Upper lobe of left lung (tissue), 6 donors: Measurements from ENCODE around the gene ABCC4. TPM values are rescaled to one million over a fixed set of nuclear protein-coding genes. Genes with fewer than 3 reads are reported as not detected.
A peak's percentile ranks its signal among the peaks of the same experiment; 100 is the strongest.

Source experiments
- ATAC-seq, 2 donors: fragments of 200-7000 bp; cut with Tn5 transposase; one replicate each; pipeline ENCODE4 v1.9.1; 2022; ENCODE audit warnings: mild to moderate bottlenecking in 2 of 2, moderate library complexity in 2 of 2; ENCODE audit not compliant: low FRiP score in 2 of 2
- DNase-seq, 2 donors: peaks; one replicate each; pipeline ENCODE4 v3.0.0-alpha.2; 2019 to 2020
- H3K27ac ChIP-seq, 4 donors: fragments of 200-600 bp; sonication (generic); one replicate each; pipeline ENCODE4 v1.5.1; 2016 to 2019
- H3K27me3 ChIP-seq, 4 donors: fragments of 200-600 bp; sonication (generic); one replicate each; pipeline ENCODE4 v1.5.1; 2017 to 2019
- H3K36me3 ChIP-seq, 4 donors: fragments of 200-600 bp; sonication (generic); one replicate each; pipeline ENCODE4 v1.5.1; 2016 to 2019
- H3K4me1 ChIP-seq, 4 donors: fragments of 200-600 bp; sonication (generic); one replicate each; pipeline ENCODE4 v1.5.1; 2018 to 2019
- H3K4me3 ChIP-seq, 4 donors: fragments of 200-600 bp; sonication (generic); one replicate each; pipeline ENCODE4 v1.5.1; 2017 to 2019; ENCODE audit warnings: mild to moderate bottlenecking in 2 of 4, moderate library complexity in 1 of 4
- H3K9me3 ChIP-seq, 4 donors: fragments of 200-600 bp; sonication (generic); one replicate each; pipeline ENCODE4 v1.5.1; 2018 to 2019
- EP300 ChIP-seq, 4 donors: sonication (generic); formaldehyde crosslinking; IDR thresholded peaks; one replicate each; pipeline ENCODE4 v1.5.1; 2017; ENCODE audit warnings: antibody characterized with exemption in 4 of 4, control low read depth in 2 of 4
- POLR2A ChIP-seq, 4 donors: fragments of 450-650 bp; IDR thresholded peaks; one replicate each; pipeline ENCODE4 v1.5.1; 2016 to 2017; ENCODE audit warnings: antibody characterized with exemption in 4 of 4, mild to moderate bottlenecking in 2 of 4
- POLR2AphosphoS5 ChIP-seq, 2 donors: sonication (generic); formaldehyde crosslinking; IDR thresholded peaks; one replicate each; pipeline ENCODE4 v1.5.1; 2017; ENCODE audit warnings: antibody characterized with exemption in 2 of 2
- WGBS, 2 donors: methylation state at CpG; one replicate each; pipeline ENCODE4 v1.1.5; 2017 to 2018; 5-methylcytosine and 5-hydroxymethylcytosine counted together
- total RNA-seq, 6 donors: library from RNA; depleted of rRNA in 4 of 6; stranded (reverse); fragments of >200 nt in 4 of 6; gene quantifications; one replicate each; pipeline versions ENCODE4 v1.1.0 to v1.2.1, GENCODE V29; 2016 to 2021
- TF ChIP-seq, protein P1 (sequence below), 6 experiments: fragments of 450-650 bp in 4 of 6; fragments of 200-600 bp in 2 of 6; sonication (generic) in 2 of 6; IDR thresholded peaks; one replicate each; pipeline ENCODE4 v1.5.1; 2016 to 2019; ENCODE audit warnings: antibody characterized with exemption in 6 of 6
- donor health status: DM: no; HTN: no; CAD: no; lungs with moderate emphysema.
- donor health status: DM: no; HTN: yes; CAD: no; lungs with severe emphysema.

ABCC4 gene
- total RNA-seq, 6 donors from 2014 or later, result 17.0 to 78.6 (median 31.9) TPM

DNA sequence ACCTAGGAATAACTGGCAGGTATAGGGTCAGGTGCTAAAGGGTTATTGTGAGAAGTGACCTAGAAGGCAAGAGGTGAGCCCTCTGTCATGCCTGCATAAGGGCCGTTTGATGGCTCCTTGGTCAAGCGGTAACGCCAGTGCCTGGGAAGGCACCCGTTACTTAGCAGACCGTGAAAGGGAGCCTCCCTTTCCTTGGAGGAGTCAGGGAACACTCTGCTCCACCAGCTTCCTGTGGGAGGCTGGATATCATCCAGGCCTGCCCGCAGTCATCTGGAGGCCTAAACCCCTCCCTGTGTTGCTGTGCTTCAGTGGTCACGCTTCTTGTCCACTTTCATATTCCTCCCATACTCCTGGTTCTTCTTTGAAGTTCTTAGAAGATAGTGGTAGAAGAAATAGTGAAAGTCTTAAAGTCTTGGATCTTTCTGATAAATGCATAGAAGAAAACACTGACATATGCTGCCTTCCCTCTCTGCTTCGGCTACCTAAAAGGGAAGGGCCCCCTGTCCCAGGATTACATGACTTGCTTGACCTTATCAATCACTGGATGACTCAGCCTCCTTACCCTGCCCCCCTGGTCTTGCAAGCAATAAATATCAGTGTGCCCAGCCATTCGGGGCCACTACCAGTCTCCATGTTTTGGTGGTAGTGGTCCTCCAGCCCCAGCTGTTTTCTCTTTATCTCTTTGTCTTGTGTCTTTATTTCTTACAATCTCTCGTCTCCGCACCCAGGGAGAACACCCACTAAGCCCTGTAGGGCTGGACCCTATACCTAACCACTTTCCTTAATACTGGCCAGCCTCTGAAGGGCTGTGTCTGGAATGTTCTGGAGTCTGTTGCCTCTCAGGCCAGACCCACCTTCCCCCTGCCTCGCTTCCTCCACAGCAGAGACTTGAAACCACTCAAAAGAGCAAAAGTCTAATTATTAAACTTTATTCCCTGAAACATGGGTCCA lies 16.1 kb upstream of the ABCC4 start:
- no peaks in the 10 kb centered on the region for H3K9me3 ChIP-seq
- TF ChIP-seq, protein P1, sequence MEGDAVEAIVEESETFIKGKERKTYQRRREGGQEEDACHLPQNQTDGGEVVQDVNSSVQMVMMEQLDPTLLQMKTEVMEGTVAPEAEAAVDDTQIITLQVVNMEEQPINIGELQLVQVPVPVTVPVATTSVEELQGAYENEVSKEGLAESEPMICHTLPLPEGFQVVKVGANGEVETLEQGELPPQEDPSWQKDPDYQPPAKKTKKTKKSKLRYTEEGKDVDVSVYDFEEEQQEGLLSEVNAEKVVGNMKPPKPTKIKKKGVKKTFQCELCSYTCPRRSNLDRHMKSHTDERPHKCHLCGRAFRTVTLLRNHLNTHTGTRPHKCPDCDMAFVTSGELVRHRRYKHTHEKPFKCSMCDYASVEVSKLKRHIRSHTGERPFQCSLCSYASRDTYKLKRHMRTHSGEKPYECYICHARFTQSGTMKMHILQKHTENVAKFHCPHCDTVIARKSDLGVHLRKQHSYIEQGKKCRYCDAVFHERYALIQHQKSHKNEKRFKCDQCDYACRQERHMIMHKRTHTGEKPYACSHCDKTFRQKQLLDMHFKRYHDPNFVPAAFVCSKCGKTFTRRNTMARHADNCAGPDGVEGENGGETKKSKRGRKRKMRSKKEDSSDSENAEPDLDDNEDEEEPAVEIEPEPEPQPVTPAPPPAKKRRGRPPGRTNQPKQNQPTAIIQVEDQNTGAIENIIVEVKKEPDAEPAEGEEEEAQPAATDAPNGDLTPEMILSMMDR (IDR thresholded peaks at IDR 0.05), result no peak
- peak in 2 of 4 donors; percentile 18 to 55 for TF ChIP-seq EP300 (IDR thresholded peaks at IDR 0.05)
- peak in 1 of 2 donors; percentile 67 for TF ChIP-seq POLR2AphosphoS5 (IDR thresholded peaks at IDR 0.05)
- no peaks in the 10 kb centered on the region for H3K36me3 ChIP-seq
- ATAC-seq (no peak), DNase-seq (peak in 1 of 2 donors; percentile 38)
- H3K4me3 ChIP-seq, result no peak overlapping the region
- 61 to 73% methylated on average over 12 of the region's 12 CpGs for WGBS, 2 donors
- peaks cover 6 to 17% (median 12%) of the 10 kb centered on the region in 4 donors for H3K4me1 ChIP-seq
- H3K27ac ChIP-seq, result peak overlapping the region in 3 of 4 donors; percentile 17 to 52 (median 49)
- no peaks in the 10 kb centered on the region for H3K27me3 ChIP-seq

DNA sequence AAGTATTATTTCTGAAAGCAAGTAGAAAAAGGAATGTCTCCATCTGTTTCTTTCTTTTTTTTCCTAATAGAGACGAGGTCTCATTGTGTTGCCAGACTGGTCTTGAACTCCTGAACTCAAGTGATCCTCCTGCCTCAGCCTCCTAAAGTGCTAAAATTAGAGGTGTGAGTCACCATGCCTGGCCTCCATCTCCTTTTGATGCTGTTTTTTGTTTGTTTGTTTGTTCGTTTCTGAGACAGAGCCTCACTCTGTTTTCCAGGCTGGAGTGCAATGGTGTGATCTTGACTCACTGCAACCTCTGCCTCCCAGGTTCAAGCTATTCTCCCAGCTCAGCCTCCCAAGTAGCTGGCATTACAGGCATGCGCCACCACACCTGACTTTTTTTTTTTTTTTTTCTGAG lies 14.5 kb upstream of the ABCC4 start:
- TF ChIP-seq, protein P1 (IDR thresholded peaks at IDR 0.05), result no peak
- no peak for TF ChIP-seq POLR2A (IDR thresholded peaks at IDR 0.05)
- TF ChIP-seq POLR2AphosphoS5 (IDR thresholded peaks at IDR 0.05), result no peak
- no peak for TF ChIP-seq EP300 (IDR thresholded peaks at IDR 0.05)
- Histone ChIP-seq H3K4me3 (no peak overlapping the region), H3K4me1 (peaks cover 6 to 17% (median 12%) of the 10 kb centered on the region in 4 donors), H3K36me3 (no peaks in the 10 kb centered on the region), H3K27me3 (no peaks in the 10 kb centered on the region), H3K27ac (no peak overlapping the region), H3K9me3 (no peaks in the 10 kb centered on the region)
- DNase-seq (no peak), ATAC-seq (no peak)
- WGBS, 2 donors, result 83 to 91% methylated on average over 3 of the region's 3 CpGs

DNA sequence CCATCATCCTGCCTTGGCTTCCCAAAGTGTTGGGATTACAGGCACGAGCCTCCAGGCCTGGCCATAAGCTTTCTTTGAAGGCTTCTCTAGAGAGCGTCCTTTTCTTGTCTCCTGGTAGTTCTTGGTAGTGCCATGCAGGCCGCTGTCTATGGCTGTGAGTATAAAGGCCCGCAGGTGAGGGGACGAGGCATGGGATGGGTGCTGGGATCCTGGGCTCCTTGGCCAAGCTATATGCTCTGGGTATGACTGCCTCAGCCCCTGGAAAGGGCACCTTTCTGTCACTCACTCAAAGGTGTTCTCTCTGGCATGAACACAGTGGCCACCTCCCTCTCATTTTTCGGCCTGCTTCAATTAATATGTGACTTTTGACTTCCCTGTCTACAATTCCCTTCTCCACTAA lies 6.3 kb upstream of the ABCC4 start:
- ATAC-seq (peak in 1 of 2 donors; percentile 53), DNase-seq (no peak)
- Histone ChIP-seq H3K4me1 (no peaks in the 10 kb centered on the region), H3K27me3 (no peaks in the 10 kb centered on the region), H3K36me3 (no peaks in the 10 kb centered on the region), H3K27ac (no peak overlapping the region), H3K9me3 (no peaks in the 10 kb centered on the region), H3K4me3 (no peak overlapping the region)
- TF ChIP-seq POLR2AphosphoS5 (IDR thresholded peaks at IDR 0.05) (no peak), EP300 (IDR thresholded peaks at IDR 0.05) (no peak), POLR2A (IDR thresholded peaks at IDR 0.05) (no peak)
- TF ChIP-seq, protein P1 (IDR thresholded peaks at IDR 0.05), result no peak
- 81 to 93% methylated on average over 6 of the region's 6 CpGs for WGBS, 2 donors

DNA sequence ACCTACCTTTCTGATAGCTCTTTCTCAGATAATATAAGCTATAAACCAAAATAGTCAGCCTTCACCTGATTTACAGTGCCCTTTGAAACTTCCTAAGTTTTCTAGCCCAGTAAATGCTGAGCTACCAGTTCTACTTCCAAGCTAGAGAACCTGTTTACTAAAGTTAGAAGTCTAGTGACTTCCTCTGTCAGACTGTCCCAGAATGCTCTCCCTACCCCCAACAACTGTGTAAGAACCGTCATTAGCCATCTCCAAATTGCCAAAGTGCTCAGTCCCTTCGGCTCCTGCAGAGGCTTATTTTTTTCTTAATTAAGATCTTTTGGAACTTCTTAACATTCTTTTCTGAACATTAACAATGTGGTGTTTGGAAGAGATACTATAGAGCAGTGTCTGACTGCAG lies 3.2 kb upstream of the ABCC4 start:
- no peak for ATAC-seq

DNA sequence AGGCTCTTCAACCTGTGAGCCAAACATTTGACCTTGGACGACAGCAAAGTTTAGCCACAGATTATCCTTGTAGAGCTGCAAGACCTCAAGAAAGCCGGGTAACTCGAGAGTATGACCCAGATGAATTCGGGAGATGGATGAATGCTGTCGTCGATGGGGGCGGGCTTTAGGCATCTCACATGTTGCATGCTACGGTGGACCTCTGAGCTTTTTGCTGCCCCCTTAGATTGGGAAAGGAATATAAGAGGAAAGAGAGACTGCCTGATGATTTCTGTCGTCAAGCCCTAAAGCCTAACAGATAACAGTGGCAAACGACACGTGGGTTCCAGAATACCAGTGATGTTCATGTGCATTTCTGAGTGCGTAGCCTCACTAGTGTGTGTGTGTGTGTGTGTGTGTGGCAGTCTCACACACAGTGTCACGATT lies 730 bp upstream of the ABCC4 start:
- peaks cover 12 to 48% (median 30%) of the 10 kb centered on the region in 4 donors for H3K4me1 ChIP-seq
- TF ChIP-seq POLR2AphosphoS5 (IDR thresholded peaks at IDR 0.05) (no peak), POLR2A (IDR thresholded peaks at IDR 0.05) (no peak), EP300 (IDR thresholded peaks at IDR 0.05) (no peak)
- TF ChIP-seq, protein P1 (IDR thresholded peaks at IDR 0.05), result no peak
- peaks cover 0 to 4% (median 0%) of the 10 kb centered on the region in 4 donors for H3K27me3 ChIP-seq
- peak overlapping the region; percentile 62 to 87 (median 84) for H3K27ac ChIP-seq
- ATAC-seq, result peak in 1 of 2 donors; percentile 2
- no peaks in the 10 kb centered on the region for H3K36me3 ChIP-seq
- H3K9me3 ChIP-seq, result no peaks in the 10 kb centered on the region
- DNase-seq, result no peak
- 21 to 25% methylated on average over 11 to 13 of the region's 13 CpGs for WGBS, 2 donors
- H3K4me3 ChIP-seq, result peak overlapping the region in 3 of 4 donors; percentile 71 to 97 (median 93)

More for the DNA sequence above, 3.2 kb upstream of the ABCC4 start:
- TF ChIP-seq POLR2AphosphoS5 (IDR thresholded peaks at IDR 0.05) (no peak), EP300 (IDR thresholded peaks at IDR 0.05) (no peak)
- 51 to 60% methylated on average over 2 of the region's 2 CpGs for WGBS, 2 donors
- no peak for DNase-seq
- Histone ChIP-seq H3K4me1 (peaks cover 8 to 24% (median 9%) of the 10 kb centered on the region in 4 donors), H3K27ac (no peak overlapping the region), H3K27me3 (peaks cover 0 to 4% (median 0%) of the 10 kb centered on the region in 4 donors), H3K4me3 (no peak overlapping the region), H3K9me3 (no peaks in the 10 kb centered on the region), H3K36me3 (no peaks in the 10 kb centered on the region)
